Activated CD8-positive, alpha-beta memory T cell treated with anti-CD3 and anti-CD28 coated beads for 36 hours (primary cell): ENCODE data around the gene SENP7. TPM values are rescaled to one million over a fixed set of nuclear protein-coding genes. Genes with fewer than 3 reads are reported as not detected.
"Not testable (repeated sequence)": the region's sequence is repeated elsewhere in the genome, so short reads cannot be mapped to it uniquely, and the experiment has no call there.

Experiments
- CTCF ChIA-PET: fragments of 350-600 bp; sonication (Branson Sonifier 250); formaldehyde crosslinking; loops from one replicate; lab custom pipeline; 2021; ENCODE audit warnings: antibody characterized with exemption; lab: Charles Lee
- POLR2A ChIA-PET: fragments of 350-600 bp; sonication (Branson Sonifier 250); formaldehyde crosslinking; loops from one replicate; lab custom pipeline; 2021; ENCODE audit warnings: antibody characterized with exemption; lab: Charles Lee
- total RNA-seq, 2 experiments: library from RNA; stranded (reverse); gene quantifications; one replicate each; pipeline ENCODE4 v1.2.3, GENCODE V29; 2021

The SENP7 gene
- total RNA-seq, 2 experiments from 2014 or later = 8.6 to 9.3 TPM

GRCh38 chr3:101529816-101530685 is 17.0 kb upstream of the SENP7 start:
- ChIA-PET CTCF (interaction anchor here (0.5 to 1.4 kb wide), 3 partner anchors 9 to 187 kb away, joined by 3 read pairs; no protein-coding TSS in a partner anchor), POLR2A (interaction anchor here (0.5 to 0.8 kb wide), 2 partner anchors 17 to 34 kb away, joined by 3 to 4 read pairs; partner anchors contain the start of gene SENP7)

GRCh38 chr3:101527906-101528305 is 14.9 kb upstream of the SENP7 start:
- ChIA-PET CTCF (no interaction called here), POLR2A (no interaction called here)

- POLR2A ChIA-PET = no interaction called here
- CTCF ChIA-PET = no interaction called here
These were observed 14.4 kb upstream of the SENP7 start for GRCh38 chr3:101527441-101527840.

- POLR2A ChIA-PET = interaction anchor here (0.7 kb wide), 1 partner anchor 40 kb away, joined by 3 read pairs; the partner anchor contains the start of gene TRMT10C
- CTCF ChIA-PET = interaction anchor here (0.8 kb wide), 1 partner anchor 9 kb away, joined by 3 read pairs; no protein-coding TSS in a partner anchor
These were observed 8.2 kb upstream of the SENP7 start for GRCh38 chr3:101521211-101521701.

- POLR2A ChIA-PET = no interaction called here
These were observed 6.8 kb upstream of the SENP7 start for GRCh38 chr3:101519685-101520365.

GRCh38 chr3:101518421-101518871 is 5.4 kb upstream of the SENP7 start:
- POLR2A ChIA-PET = interaction anchor here (1.1 to 1.4 kb wide), 3 partner anchors 43 to 157 kb away, joined by 4 to 7 read pairs (median 5); partner anchors contain the start of genes PCNP and TRMT10C
- CTCF ChIA-PET = interaction anchor here (0.9 to 1.6 kb wide), 4 partner anchors 25 to 55 kb away, joined by 3 to 5 read pairs (median 4); partner anchors contain the start of gene PCNP

More at GRCh38 chr3:101519685-101520365, 6.8 kb upstream of the SENP7 start:
- CTCF ChIA-PET = interaction anchor here (0.6 to 1.6 kb wide), 3 partner anchors 21 to 458 kb away, joined by 3 to 4 read pairs (median 3); no protein-coding TSS in a partner anchor

GRCh38 chr3:101513419-101513986 is 491 bp upstream of the SENP7 start:
- CTCF ChIA-PET = interaction anchor here (1.1 to 2.1 kb wide), 2 partner anchors 9 to 60 kb away, joined by 3 to 5 read pairs; partner anchors contain the start of gene PCNP
- POLR2A ChIA-PET = interaction anchor here (1.2 kb wide), 1 partner anchor 17 kb away, joined by 3 read pairs; no protein-coding TSS in a partner anchor

- CTCF ChIA-PET = interaction anchor here (1.0 to 2.1 kb wide), 3 partner anchors 12 to 128 kb away, joined by 3 to 5 read pairs (median 3); partner anchors contain the start of gene PCNP
- POLR2A ChIA-PET = no interaction called here
These were observed 691 bp downstream of the SENP7 start for GRCh38 chr3:101512396-101512645.

GRCh38 chr3:101509811-101510210 is 3.2 kb downstream of the SENP7 start:
- ChIA-PET POLR2A (interaction anchor here (0.5 to 0.6 kb wide), 2 partner anchors 50 to 801 kb away, joined by 3 to 4 read pairs; partner anchors contain the start of gene TFG), CTCF (no interaction called here)

GRCh38 chr3:101509281-101509680 is 3.7 kb downstream of the SENP7 start:
- CTCF ChIA-PET = no interaction called here

GRCh38 chr3:101501783-101502182 is 11.2 kb downstream of the SENP7 start:
- ChIA-PET CTCF (no interaction called here), POLR2A (no interaction called here)

More at GRCh38 chr3:101509281-101509680, 3.7 kb downstream of the SENP7 start:
- POLR2A ChIA-PET = interaction anchor here (0.5 to 0.6 kb wide), 2 partner anchors 50 to 800 kb away, joined by 3 to 4 read pairs; partner anchors contain the start of gene TFG

- ChIA-PET CTCF (no interaction called here), POLR2A (no interaction called here)
These were observed 12.8 kb downstream of the SENP7 start for GRCh38 chr3:101500208-101500607.

- ChIA-PET POLR2A (no interaction called here), CTCF (interaction anchor here (0.6 kb wide), 1 partner anchor 18 kb away, joined by 3 read pairs; no protein-coding TSS in a partner anchor)
These were observed 15.2 kb downstream of the SENP7 start for GRCh38 chr3:101497803-101498202.

- POLR2A ChIA-PET = no interaction called here
- CTCF ChIA-PET = no interaction called here
These were observed 17.5 kb downstream of the SENP7 start for GRCh38 chr3:101495552-101495951.

GRCh38 chr3:101484805-101485620 is 28.0 kb downstream of the SENP7 start:
- CTCF ChIA-PET = no interaction called here

GRCh38 chr3:101478980-101479379 is 34.0 kb downstream of the SENP7 start:
- ChIA-PET POLR2A (no interaction called here), CTCF (no interaction called here)

More at GRCh38 chr3:101484805-101485620, 28.0 kb downstream of the SENP7 start:
- POLR2A ChIA-PET = no interaction called here

GRCh38 chr3:101474841-101475552 is 38.0 kb downstream of the SENP7 start:
- POLR2A ChIA-PET, CTCF ChIA-PET: not testable (repeated sequence)
